GM06990 (cell line): ENCODE data around the gene ATP6V0E1.
"Not testable (repeated sequence)": the region's sequence is repeated elsewhere in the genome, so short reads cannot be mapped to it uniquely, and the experiment has no call there.

Experiments
- DNase-seq: peaks from one replicate; pipeline ENCODE4 v3.0.0-alpha.2; 2011; ENCODE audit not compliant: insufficient read length; ENCODE audit errors: extremely low read depth
- H3K27me3 ChIP-seq: replicated peaks from 2 replicates; pipeline ENCODE4 v1.6.0; 2011; ENCODE audit warnings: low read length; ENCODE audit not compliant: control insufficient read depth, insufficient read depth
- H3K36me3 ChIP-seq: 2 replicates; pipeline ENCODE4 v1.5.1; 2011; ENCODE audit warnings: low read length; ENCODE audit not compliant: control insufficient read depth, insufficient read depth
- H3K4me3 ChIP-seq: replicated peaks from 2 replicates; pipeline ENCODE4 v1.5.1; 2011; ENCODE audit warnings: low read depth, mild to moderate bottlenecking, control low read depth, low read length
- TF ChIP-seq, protein P1 (sequence below): IDR thresholded peaks from 2 replicates; pipeline ENCODE4 v1.5.1; 2011; ENCODE audit warnings: low read length, control low read depth, mild to moderate bottlenecking, inconsistent platforms; ENCODE audit not compliant: insufficient read depth, poor library complexity, severe bottlenecking

ATP6V0E1 gene

GRCh38 chr5:173014671-173015070 lies 31.1 kb downstream of the ATP6V0E1 start:
- Histone ChIP-seq H3K36me3 (peaks cover 3% of the 10 kb centered on the region), H3K27me3 (no peaks in the 10 kb centered on the region), H3K4me3 (no peak overlapping the region)
- DNase-seq: no peak
- TF ChIP-seq, protein P1, sequence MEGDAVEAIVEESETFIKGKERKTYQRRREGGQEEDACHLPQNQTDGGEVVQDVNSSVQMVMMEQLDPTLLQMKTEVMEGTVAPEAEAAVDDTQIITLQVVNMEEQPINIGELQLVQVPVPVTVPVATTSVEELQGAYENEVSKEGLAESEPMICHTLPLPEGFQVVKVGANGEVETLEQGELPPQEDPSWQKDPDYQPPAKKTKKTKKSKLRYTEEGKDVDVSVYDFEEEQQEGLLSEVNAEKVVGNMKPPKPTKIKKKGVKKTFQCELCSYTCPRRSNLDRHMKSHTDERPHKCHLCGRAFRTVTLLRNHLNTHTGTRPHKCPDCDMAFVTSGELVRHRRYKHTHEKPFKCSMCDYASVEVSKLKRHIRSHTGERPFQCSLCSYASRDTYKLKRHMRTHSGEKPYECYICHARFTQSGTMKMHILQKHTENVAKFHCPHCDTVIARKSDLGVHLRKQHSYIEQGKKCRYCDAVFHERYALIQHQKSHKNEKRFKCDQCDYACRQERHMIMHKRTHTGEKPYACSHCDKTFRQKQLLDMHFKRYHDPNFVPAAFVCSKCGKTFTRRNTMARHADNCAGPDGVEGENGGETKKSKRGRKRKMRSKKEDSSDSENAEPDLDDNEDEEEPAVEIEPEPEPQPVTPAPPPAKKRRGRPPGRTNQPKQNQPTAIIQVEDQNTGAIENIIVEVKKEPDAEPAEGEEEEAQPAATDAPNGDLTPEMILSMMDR: no peak

GRCh38 chr5:173015192-173015591 lies 31.6 kb downstream of the ATP6V0E1 start:
- TF ChIP-seq, protein P1: no peak
- peaks cover 5% of the 10 kb centered on the region for H3K36me3 ChIP-seq
- no peak for DNase-seq
- no peak overlapping the region for H3K4me3 ChIP-seq
- no peaks in the 10 kb centered on the region for H3K27me3 ChIP-seq

GRCh38 chr5:173015598-173016455 lies 32.3 kb downstream of the ATP6V0E1 start:
- Histone ChIP-seq H3K36me3 (peaks cover 4% of the 10 kb centered on the region), H3K27me3 (no peaks in the 10 kb centered on the region), H3K4me3 (no peak overlapping the region)
- DNase-seq: no peak
- TF ChIP-seq, protein P1: no peak

DNA sequence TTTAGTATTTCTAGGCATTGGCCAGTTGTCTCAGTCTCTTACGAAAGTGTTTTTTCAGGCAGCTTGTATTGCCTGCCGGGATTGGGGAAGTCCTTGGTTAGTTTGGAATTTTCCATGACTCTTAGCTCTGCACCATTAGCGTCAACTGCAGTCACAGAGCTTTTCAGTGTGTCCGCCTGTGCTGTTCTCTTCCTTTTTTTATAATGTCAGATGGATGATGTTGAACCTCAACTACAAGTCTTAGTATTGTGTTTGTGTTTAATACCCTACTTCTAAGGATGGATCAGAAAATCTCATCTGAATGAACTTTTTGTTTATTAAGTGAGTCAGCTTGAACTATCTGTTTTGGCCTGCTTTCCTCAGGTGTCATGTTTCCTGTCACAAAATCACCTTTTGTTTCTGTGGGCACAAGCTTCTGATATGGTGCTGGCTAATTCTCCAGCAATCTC lies 33.1 kb downstream of the ATP6V0E1 start:
- DNase-seq: no peak
- Histone ChIP-seq H3K4me3 (no peak overlapping the region), H3K36me3 (peaks cover 4% of the 10 kb centered on the region), H3K27me3 (no peaks in the 10 kb centered on the region)
- TF ChIP-seq, protein P1: no peak

DNA sequence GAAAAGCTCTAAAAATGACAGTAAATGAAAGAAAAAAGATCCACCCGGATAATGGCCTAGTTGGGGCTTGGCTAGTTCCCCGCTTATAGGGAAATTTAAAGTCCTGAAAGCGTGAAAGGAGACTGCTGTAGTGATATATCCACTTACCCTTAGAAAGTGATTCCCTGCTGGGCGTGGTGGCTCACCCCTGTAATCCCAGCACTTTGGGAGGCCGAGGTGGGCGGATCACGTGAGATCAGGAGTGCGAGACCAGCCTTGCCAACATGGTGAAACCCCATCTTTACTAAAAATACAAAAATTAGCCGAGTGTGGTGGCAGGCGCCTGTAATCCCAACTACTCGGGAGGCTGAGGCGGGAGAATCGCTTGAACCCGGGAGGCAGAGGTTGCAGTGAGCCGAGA lies 33.5 kb downstream of the ATP6V0E1 start:
- H3K27me3 ChIP-seq, DNase-seq, H3K4me3 ChIP-seq, H3K36me3 ChIP-seq: not testable (repeated sequence)

DNA sequence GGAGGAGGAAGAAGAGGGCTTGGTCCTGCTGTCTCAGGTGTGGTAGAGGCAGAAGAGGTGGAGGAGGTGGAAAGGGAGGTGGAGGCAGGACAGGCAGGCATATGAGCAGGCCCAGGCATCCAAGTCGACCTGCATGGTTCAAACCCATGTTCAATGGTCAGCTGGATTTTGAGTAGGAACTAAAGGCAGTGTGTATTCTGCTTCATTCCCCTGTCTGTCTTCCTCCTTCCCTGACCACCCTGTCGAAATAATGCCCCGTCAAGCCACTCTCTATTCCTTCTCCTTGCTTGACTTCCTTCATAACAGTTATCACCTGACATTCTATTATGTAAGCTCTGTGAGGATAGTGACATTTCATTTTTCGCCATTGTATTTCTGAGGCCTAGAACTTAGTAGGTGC lies 34.8 kb downstream of the ATP6V0E1 start:
- Histone ChIP-seq H3K36me3 (peaks cover 5% of the 10 kb centered on the region), H3K27me3 (no peaks in the 10 kb centered on the region), H3K4me3 (no peak overlapping the region)
- TF ChIP-seq, protein P1: no peak
- DNase-seq: no peak
